Measurements from ENCODE around the gene GEMIN4. TPM values are rescaled to one million over a fixed set of nuclear protein-coding genes. Genes with fewer than 3 reads are reported as not detected.

Gene GEMIN4
- polyA plus RNA-seq, 1 of the 3 experiments (the other 2 are of a cell fraction), result 12.5 TPM

DNA sequence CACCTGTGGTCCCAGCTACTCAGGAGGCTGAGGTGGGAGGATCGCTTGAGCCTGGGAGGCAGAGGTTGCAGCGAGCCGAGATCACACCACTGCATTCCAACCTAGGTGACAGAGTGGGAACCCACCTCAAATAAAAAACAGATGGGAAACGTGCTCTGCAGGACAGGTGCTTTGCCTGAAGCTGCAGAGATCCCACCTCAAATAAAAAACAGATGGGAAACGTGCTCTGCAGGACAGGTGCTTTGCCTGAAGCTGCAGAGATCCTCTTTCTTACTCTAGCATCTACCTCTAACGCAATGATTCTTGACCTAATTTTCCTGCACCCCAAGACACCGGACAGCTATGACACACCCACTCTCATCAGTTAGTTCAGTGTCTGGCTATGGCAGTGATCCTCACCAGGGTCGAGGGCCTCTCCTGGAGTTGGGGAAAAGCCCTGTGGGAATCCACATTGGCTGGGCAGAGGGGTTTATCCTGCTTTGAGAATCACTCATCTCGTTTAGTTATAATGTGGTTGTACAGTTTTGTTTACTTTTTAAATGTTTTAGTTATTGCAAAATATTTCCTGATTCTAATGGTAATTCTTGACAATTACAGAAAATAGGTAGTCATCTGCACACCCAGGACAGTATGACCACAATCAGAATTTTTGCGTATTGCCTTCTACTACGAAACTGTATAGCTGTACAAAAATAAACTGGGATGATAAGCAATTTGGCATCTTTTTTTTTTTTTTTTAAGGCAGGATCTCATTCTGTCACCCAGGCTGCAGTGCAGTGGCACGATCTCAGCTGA, 48.8 kb downstream of the GEMIN4 start:
- Histone ChIP-seq H3K4me1 (ENCODE audit: control insufficient read depth in 1 of 2, insufficient read depth in 2 of 2, low read depth in 1 of 2, low read length in 1 of 2) (peaks cover 4 to 16% of the 10 kb centered on the region in 2 experiments; a peak in 1 of 4 replicates), H3K9me2 (no peaks in the 10 kb centered on the region), H3K36me3 (replicated peaks in 1 of 2; ENCODE audit: control insufficient read depth in 1 of 2, insufficient read depth in 2 of 2, low read length in 1 of 2) (peaks cover 8 to 11% of the 10 kb centered on the region in 2 experiments), H2AFZ (ENCODE audit: low read depth) (no peak overlapping the region), H3K9me3 (no peaks in the 10 kb centered on the region), H3K4me3 (ENCODE audit: low read depth in 2 of 2, low read length in 1 of 2) (no peak overlapping the region), H3K79me2 (ENCODE audit: insufficient read depth) (peaks cover 72% of the 10 kb centered on the region), H3F3A (replicated peaks; ENCODE audit: insufficient read depth) (peaks cover 7% of the 10 kb centered on the region), H3K27ac (ENCODE audit: low read depth in 2 of 2, low read length in 1 of 2) (no peak overlapping the region), H3K9ac (no peak overlapping the region), H3K27me3 (ENCODE audit: insufficient read depth) (no peaks in the 10 kb centered on the region), H3K4me2 (no peak overlapping the region), H4K20me1 (ENCODE audit: insufficient read depth) (0 out of 2 replicates have a peak, but pooled peaks cover 9% of the 10 kb centered on the region)
- ChIA-PET POLR2A (interaction anchor here (1.4 kb wide), 1 partner anchor 291 kb away, joined by 8 read pairs; no protein-coding TSS in a partner anchor), CTCF (interaction anchor here (0.7 to 12.1 kb wide), 4 partner anchors 12 to 292 kb away, joined by 3 to 255 read pairs (median 4); partner anchors contain the start of gene NXN)
- whole genome bisulfite sequencing (ENCODE audit: low lambda C conversion rate), result 84% methylated on average over 12 of the region's 12 CpGs
- DNase-seq, result no peak
- TF ChIP-seq TAF1 (IDR thresholded peaks at IDR 0.05; ENCODE audit: borderline replicate concordance, low read depth, low read length) (no peak), POLR2AphosphoS5 (IDR thresholded peaks at IDR 0.05; ENCODE audit: low read depth, low read length) (no peak)

DNA sequence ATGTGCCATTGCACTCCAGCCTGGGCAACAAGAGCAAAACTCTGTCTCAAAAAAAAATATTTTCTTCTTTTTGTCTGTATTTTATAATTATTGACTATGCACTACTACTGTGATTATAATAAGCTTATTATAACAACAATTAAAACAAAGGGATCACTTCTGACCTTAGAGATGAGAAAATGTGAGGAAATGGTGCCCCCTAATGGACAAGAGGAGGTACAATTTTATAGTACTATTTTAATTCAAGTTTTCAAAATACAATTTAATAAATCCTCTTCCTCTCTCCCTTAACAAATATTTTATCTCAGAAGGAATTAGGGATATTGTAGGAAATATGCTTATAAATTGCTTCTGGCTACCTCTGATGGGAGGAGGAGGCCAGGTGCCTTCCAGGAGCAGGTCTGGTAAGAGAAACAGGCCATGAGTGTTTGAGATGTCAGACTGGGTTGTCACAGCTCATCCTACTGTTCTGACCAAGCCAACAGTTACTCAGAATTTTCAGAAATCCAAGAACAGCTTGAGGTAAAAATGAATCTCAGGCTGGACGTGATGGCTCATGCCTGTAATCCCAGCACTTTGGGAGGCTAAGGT, 51.5 kb downstream of the GEMIN4 start:
- Histone ChIP-seq H3K4me3 (ENCODE audit: low read depth in 2 of 2, low read length in 1 of 2) (peak overlapping the region in 1 of 2 experiments; percentile 47; a peak in 1 of 4 replicates), H3K79me2 (ENCODE audit: insufficient read depth) (peaks cover 46% of the 10 kb centered on the region), H3K9ac (no peak overlapping the region), H4K20me1 (ENCODE audit: insufficient read depth) (0 out of 2 replicates have a peak, but pooled peaks cover 9% of the 10 kb centered on the region), H3K36me3 (replicated peaks in 1 of 2; ENCODE audit: control insufficient read depth in 1 of 2, insufficient read depth in 2 of 2, low read length in 1 of 2) (peaks cover 5 to 6% of the 10 kb centered on the region in 2 experiments), H3K4me1 (ENCODE audit: control insufficient read depth in 1 of 2, insufficient read depth in 2 of 2, low read depth in 1 of 2, low read length in 1 of 2) (peaks cover 4 to 32% of the 10 kb centered on the region in 2 experiments; a peak in 1 of 4 replicates), H3K27ac (ENCODE audit: low read depth in 2 of 2, low read length in 1 of 2) (no peak overlapping the region), H3K9me3 (no peaks in the 10 kb centered on the region), H3K27me3 (ENCODE audit: insufficient read depth) (no peaks in the 10 kb centered on the region), H2AFZ (ENCODE audit: low read depth) (no peak overlapping the region), H3K4me2 (no peak overlapping the region), H3F3A (replicated peaks; ENCODE audit: insufficient read depth) (peaks cover 7% of the 10 kb centered on the region), H3K9me2 (no peaks in the 10 kb centered on the region)
- TF ChIP-seq NRF1 (IDR thresholded peaks at IDR 0.05; ENCODE audit: low read depth, low read length) (no peak), SMC3 (IDR thresholded peaks at IDR 0.05; ENCODE audit: low read depth, low read length) (peak; percentile 44; the same call in 1 of the 2 replicates), RAD21 (IDR thresholded peaks at IDR 0.05; ENCODE audit: low read length) (peak; percentile 83), CTCF (IDR thresholded peaks at IDR 0.05) (peak; percentile 85)
- DNase-seq, result peak; percentile 58
- ChIA-PET CTCF (interaction anchor here (0.5 to 12.1 kb wide), 54 partner anchors 9 to 556 kb away, joined by 3 to 255 read pairs (median 5); partner anchors contain the start of genes TIMM22 and VPS53), POLR2A (interaction anchor here (0.7 kb wide), 1 partner anchor 288 kb away, joined by 4 read pairs; no protein-coding TSS in a partner anchor)
- WGBS (ENCODE audit: low lambda C conversion rate), result 10% methylated on average over 1 of the region's 1 CpG
